ENCODE data around the gene STOML2. TPM values are rescaled to one million over a fixed set of nuclear protein-coding genes. Genes with fewer than 3 reads are reported as not detected.

Gene STOML2
- total and polyA plus RNA-seq, 2 donors from 2014 or later: 81.9 to 150 TPM

DNA sequence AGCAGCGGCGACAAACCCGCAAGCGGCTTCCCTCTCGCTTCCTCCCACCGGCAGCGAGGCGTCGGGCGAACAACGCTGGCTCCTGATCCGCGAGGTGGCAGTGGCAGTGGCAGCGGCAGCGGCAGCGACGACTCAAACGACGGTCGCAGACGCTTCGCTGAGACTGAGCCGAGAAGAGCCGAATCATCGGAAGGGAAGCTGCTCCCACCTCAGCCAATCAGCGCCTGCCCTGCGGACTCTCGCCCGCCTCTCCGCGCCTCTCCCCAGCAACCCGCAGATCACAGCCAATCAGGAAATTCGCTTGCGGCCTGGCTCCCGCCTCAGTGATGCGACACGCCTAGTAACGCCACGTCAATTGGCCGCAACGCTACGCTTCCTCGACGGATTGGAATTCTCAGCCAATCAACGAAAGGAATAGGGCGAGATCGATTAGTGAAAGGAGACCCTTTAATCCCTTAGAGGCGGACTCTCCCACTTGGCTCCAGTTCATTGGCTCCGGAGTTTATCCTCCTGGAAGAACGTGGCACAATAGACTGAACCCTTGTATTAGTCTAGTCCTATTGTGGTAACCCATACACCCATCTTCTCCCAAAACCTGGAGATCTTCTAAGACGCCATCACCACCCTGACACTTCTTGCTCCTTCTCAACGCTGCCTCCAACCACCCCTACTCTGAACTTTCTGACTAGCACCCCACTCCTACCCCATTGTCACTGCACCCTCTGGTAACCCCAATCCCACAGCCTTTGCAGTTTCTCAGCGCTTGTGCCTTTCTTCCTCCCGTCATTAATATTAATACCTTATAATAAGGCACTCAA is 30.3 kb downstream of the STOML2 start, which contains the start of gene VCP:
Gene VCP, minus strand, starts transcription at position 165 of the 818 bp plus-strand sequence. CDS start 272 bp downstream, outside the sequence.
- H3K9me3 ChIP-seq (ENCODE audit: control insufficient read depth in 2 of 3, insufficient read depth in 1 of 3, low read length in 3 of 3): no peaks in the 10 kb centered on the region
- DNase-seq: peak; percentile 98 to 99 (median 99)
- peak within 1 kb of the TSS; percentile 93 to 98 for H3K27ac ChIP-seq (ENCODE audit: low read depth in 2 of 2, low read length in 2 of 2)
- H3K36me3 ChIP-seq (ENCODE audit: control insufficient read depth in 2 of 3, insufficient read depth in 3 of 3, low read length in 3 of 3): peaks cover 5 to 10% (median 6%) of the 10 kb centered on the region in 3 donors
- H3K4me1 ChIP-seq (ENCODE audit: control insufficient read depth in 2 of 3, insufficient read depth in 2 of 3, low read depth in 1 of 3, low read length in 3 of 3): peaks cover 4 to 29% (median 23%) of the 10 kb centered on the region in 3 donors
- intact Hi-C loops (cut with DNase I): no loop called here
- H3K27me3 ChIP-seq (ENCODE audit: control insufficient read depth, insufficient read depth, low read length): no peaks in the 10 kb centered on the region
- H3K9ac ChIP-seq (ENCODE audit: low read length in 3 of 3): peak within 1 kb of the TSS; percentile 48 to 92 (median 91)
- TF ChIP-seq CTCF (IDR thresholded peaks at IDR 0.05; ENCODE audit: borderline replicate concordance, extremely low read depth, insufficient read depth): peak; percentile 8
- H3K4me3 ChIP-seq (ENCODE audit: low read length in 3 of 3): peak within 1 kb of the TSS; percentile 66 to 87 (median 85)
- peak; percentile 99 for FAIRE-seq

DNA sequence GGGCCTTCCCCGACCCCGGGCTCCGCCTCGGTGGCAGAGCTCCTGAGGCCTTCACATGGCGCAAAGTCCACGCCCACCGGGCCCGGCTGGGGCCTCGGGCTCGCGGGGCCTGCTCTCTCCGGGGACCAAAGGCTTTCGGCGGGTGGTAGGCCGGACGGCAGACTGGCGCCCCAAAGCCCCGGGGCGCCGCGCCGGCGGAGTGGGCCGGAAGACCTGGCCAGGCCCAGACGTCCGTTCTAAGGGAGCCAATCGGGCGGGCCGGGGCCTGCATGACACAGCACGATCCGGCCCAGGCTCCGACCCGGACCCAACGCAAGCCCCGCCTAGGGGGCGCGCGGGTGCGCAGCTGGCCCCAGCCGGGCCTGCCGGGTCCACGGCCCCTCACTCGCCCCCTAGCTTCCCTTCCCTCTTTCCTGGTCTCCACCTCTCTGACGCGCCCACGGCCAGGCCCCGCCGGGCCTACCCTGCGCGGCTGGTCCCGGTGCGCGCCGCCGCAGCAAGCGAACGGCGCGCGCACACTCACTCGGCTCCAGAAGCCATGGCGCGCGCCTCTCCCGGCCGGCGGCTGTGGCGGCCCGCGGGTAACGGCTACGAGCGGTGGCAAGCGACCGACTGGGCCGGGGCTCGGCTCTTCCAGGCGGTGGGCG is 31.0 kb downstream of the STOML2 start:
- no peaks in the 10 kb centered on the region for H3K27me3 ChIP-seq (ENCODE audit: control insufficient read depth, insufficient read depth, low read length)
- peak overlapping the region; percentile 93 to 98 for H3K27ac ChIP-seq (ENCODE audit: low read depth in 2 of 2, low read length in 2 of 2)
- H3K36me3 ChIP-seq (ENCODE audit: control insufficient read depth in 2 of 3, insufficient read depth in 3 of 3, low read length in 3 of 3): peaks cover 13% of the 10 kb centered on the region in 3 donors
- H3K9ac ChIP-seq (ENCODE audit: low read length in 3 of 3): peak overlapping the region; percentile 48 to 92 (median 91)
- FAIRE-seq (no peak), DNase-seq (peak; percentile 85 to 95 (median 91))
- H3K4me3 ChIP-seq (ENCODE audit: low read length in 3 of 3): peak overlapping the region; percentile 66 to 87 (median 85)
- peak; percentile 11 for TF ChIP-seq CTCF (IDR thresholded peaks at IDR 0.05; ENCODE audit: borderline replicate concordance, extremely low read depth, insufficient read depth)
- intact Hi-C loops (cut with DNase I): no loop called here
- peaks cover 4 to 29% (median 23%) of the 10 kb centered on the region in 3 donors for H3K4me1 ChIP-seq (ENCODE audit: control insufficient read depth in 2 of 3, insufficient read depth in 2 of 3, low read depth in 1 of 3, low read length in 3 of 3)
- no peaks in the 10 kb centered on the region for H3K9me3 ChIP-seq (ENCODE audit: control insufficient read depth in 2 of 3, insufficient read depth in 1 of 3, low read length in 3 of 3)

GRCh38 chr9:35070823-35071813 is 31.8 kb downstream of the STOML2 start:
- no peak for FAIRE-seq
- peaks cover 4 to 29% (median 23%) of the 10 kb centered on the region in 3 donors for H3K4me1 ChIP-seq (ENCODE audit: control insufficient read depth in 2 of 3, insufficient read depth in 2 of 3, low read depth in 1 of 3, low read length in 3 of 3)
- intact Hi-C loops (cut with DNase I): no loop called here

More at GRCh38 chr9:35070823-35071813, 31.8 kb downstream of the STOML2 start:
- no peak for TF ChIP-seq CTCF (IDR thresholded peaks at IDR 0.05; ENCODE audit: borderline replicate concordance, extremely low read depth, insufficient read depth)
- H3K9me3 ChIP-seq (ENCODE audit: control insufficient read depth in 2 of 3, insufficient read depth in 1 of 3, low read length in 3 of 3): no peaks in the 10 kb centered on the region
- peaks cover 12 to 19% (median 19%) of the 10 kb centered on the region in 3 donors for H3K36me3 ChIP-seq (ENCODE audit: control insufficient read depth in 2 of 3, insufficient read depth in 3 of 3, low read length in 3 of 3)
- H3K27me3 ChIP-seq (ENCODE audit: control insufficient read depth, insufficient read depth, low read length): no peaks in the 10 kb centered on the region
- peak overlapping the region; percentile 93 to 98 for H3K27ac ChIP-seq (ENCODE audit: low read depth in 2 of 2, low read length in 2 of 2)
- peak overlapping the region; percentile 66 to 87 (median 85) for H3K4me3 ChIP-seq (ENCODE audit: low read length in 3 of 3)
- peak in 2 of 5 donors; percentile 13 to 21 for DNase-seq
- peak overlapping the region; percentile 48 to 92 (median 91) for H3K9ac ChIP-seq (ENCODE audit: low read length in 3 of 3)
